ENCODE data around the gene SLC34A1.

DNA sequence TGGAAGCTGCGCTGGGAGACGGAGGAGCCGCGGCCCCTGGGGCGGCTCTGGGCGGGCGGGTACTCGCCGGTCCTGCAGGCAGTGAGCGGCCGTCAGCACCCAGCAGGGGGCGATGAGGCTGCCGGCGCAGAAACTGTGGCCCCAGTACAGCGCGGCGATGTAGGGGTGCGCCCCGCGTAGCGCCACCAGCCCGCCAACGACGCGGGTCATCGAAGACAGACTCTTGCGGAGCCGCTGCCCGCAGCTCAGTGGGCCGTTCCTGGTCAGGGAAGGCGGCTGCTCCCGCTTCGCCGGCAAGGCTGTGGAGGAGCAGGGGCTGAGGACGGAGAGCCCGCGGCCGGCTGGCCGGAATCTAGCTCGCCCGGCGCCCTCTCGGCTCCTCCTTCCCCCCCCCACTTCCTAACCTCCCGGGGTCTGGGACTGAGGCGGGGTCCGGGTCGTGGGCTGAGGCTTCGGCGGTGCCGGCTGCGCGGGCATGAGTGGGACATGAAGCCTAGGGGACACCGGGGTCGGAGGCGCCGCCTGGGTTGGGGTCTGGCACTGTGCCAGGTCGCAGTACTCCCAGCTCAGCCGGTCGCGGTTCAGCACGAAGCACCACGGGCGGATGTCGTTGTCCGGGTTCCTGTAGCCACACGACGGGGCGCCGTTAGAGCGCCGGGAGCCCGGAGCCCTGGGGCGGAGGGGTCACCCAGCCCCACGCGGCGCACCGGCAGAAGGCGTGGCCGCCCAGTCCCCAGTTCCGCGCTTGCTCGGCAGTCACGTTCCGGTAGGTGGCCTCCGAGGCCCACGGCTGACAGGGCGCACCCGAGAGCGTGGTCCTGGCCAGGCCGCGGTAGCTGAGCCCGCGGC is 19.8 kb downstream of the SLC34A1 start:
- TF ChIP-seq, protein P1, sequence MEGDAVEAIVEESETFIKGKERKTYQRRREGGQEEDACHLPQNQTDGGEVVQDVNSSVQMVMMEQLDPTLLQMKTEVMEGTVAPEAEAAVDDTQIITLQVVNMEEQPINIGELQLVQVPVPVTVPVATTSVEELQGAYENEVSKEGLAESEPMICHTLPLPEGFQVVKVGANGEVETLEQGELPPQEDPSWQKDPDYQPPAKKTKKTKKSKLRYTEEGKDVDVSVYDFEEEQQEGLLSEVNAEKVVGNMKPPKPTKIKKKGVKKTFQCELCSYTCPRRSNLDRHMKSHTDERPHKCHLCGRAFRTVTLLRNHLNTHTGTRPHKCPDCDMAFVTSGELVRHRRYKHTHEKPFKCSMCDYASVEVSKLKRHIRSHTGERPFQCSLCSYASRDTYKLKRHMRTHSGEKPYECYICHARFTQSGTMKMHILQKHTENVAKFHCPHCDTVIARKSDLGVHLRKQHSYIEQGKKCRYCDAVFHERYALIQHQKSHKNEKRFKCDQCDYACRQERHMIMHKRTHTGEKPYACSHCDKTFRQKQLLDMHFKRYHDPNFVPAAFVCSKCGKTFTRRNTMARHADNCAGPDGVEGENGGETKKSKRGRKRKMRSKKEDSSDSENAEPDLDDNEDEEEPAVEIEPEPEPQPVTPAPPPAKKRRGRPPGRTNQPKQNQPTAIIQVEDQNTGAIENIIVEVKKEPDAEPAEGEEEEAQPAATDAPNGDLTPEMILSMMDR (IDR thresholded peaks at IDR 0.05) = peak; percentile 64 to 84 (median 79)
- TF ChIP-seq POLR2A (IDR thresholded peaks at IDR 0.05) = peak in 1 of 2 donors; percentile 15

All from uterus (tissue), 2 donors.